SHP77 treated with DMSO at 0.1 percent for 48 hours (cell line): ENCODE measurements around the gene SPINT3.

Experiments used
- DNase-seq: peaks from one replicate; lab custom pipeline; 2025; lab: John Stamatoyannopoulos, UW

SPINT3 gene

DNA sequence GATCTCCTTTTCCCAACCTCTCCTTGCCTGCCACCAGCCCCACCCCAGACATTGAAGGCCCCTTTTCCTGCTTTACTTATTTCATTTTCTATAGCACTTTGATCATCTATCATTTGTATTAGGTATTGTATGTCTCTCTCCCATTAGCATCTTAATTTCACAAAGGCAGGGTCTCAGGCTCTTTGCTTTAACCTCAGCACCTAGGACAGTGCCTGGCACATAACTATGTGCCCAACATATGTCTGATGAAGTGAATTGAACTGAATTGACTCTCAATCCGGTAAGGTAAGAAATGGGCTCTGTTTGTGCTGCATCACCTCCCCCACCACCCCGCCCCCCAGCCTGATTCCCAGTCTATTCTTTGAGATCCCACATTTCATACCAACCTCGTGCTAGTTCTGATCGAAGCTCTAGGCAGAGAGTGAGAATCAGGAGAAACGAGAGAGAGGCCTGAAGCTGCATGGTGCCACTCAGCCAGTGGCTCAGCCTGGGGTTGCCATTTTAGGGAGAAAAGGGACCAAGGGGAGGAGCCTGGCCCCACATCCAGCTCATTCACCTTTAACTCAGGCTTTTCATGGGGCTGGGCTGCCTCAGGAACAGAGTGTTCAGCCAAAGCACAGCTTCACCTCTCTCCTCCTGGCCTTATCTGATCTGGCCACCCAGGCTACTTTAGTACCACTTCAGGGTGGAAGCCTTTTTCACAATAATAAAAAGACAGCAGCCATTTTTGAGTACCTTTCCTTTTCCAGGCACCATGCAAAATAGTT is at the start of gene SPINT3:
Gene SPINT3 (minus strand): TSS at position 476 of the 767 bp plus-strand sequence. CDS start 14 bp downstream, at position 462.
- no peak for DNase-seq

GRCh38 chr20:45564760-45565276 is 49.4 kb upstream of the SPINT3 start:
- no peak for DNase-seq

GRCh38 chr20:45555198-45555597 is 39.8 kb upstream of the SPINT3 start:
- no peak for DNase-seq

DNA sequence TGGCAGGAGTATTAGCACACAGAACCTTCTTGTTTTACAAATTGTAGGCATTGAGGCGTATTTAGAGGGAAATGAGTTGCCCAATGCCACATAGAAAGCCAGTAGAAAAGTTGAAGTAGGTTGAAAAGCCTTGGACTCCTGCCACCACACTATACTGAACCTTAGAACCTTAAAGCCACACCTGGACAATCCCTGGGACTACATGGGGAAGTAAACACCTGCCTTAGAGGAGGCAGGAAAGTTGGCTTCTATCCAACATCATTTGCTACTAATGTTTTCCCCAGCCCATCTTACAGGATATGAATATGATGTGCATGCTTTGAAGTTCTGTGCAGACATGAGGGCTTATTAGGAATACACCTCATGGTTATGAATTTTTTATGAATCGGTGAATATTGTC is 37.0 kb upstream of the SPINT3 start:
- no peak for DNase-seq

DNA sequence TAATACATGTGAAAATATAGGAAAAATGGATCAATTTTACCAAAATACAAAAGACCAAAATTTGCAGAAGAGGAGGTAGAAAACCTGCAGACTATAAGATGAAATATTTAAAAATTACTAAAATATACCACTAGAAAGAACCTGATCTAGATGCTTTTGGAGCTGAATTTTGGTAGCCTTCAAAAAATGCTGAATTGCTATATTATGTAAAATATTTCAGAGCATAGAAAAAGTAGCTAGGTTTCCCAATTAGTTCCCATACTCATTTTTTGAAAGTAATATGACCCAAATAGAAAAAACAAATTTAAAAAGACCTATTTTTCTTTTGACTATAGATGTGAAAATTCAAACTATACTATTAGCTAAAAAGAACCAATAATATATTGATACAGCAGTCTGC is 35.3 kb upstream of the SPINT3 start:
- DNase-seq = no peak

- no peak for DNase-seq
These were observed 33.0 kb upstream of the SPINT3 start for GRCh38 chr20:45548410-45548809.

GRCh38 chr20:45547206-45547770 is 31.9 kb upstream of the SPINT3 start, which contains the start of gene EPPIN:
Gene EPPIN (minus strand): TSS chr20:45547401. CDS start chr20:45547357, 44 bp downstream.
- DNase-seq = no peak

GRCh38 chr20:45545754-45546453 is 30.5 kb upstream of the SPINT3 start:
- DNase-seq = no peak

- DNase-seq = no peak
These were observed 29.9 kb upstream of the SPINT3 start for GRCh38 chr20:45545351-45545750.

- no peak for DNase-seq
These were observed 24.0 kb upstream of the SPINT3 start, which contains the start of gene WFDC6 for GRCh38 chr20:45539382-45539781. Gene WFDC6 (minus strand): TSS chr20:45539482. CDS start chr20:45539407, 75 bp downstream.

GRCh38 chr20:45538209-45538799 is 22.9 kb upstream of the SPINT3 start:
- DNase-seq = no peak

- no peak for DNase-seq
These were observed 11.9 kb upstream of the SPINT3 start for GRCh38 chr20:45527294-45527693.

- no peak for DNase-seq
These were observed 8.4 kb upstream of the SPINT3 start for GRCh38 chr20:45523821-45524220.

DNA sequence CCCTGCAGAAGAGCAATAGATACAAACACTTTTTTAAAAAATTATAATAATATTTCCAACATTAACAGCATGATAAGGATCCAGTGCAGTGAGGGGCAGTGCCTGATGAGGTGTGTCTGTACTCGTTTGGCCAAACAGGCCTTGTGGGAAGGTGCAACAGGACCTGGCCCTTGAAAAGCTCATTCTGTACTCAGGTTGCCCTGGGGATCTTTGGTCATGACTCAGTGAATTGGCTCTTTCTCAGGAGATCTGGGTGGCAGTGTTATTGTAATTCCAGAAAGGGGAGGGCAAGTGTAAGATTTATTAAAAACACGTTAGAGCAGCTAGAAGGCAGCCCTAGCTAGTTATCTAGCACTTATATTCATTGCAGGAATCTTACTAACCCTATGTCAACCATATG is 2.9 kb upstream of the SPINT3 start:
- DNase-seq = no peak

DNA sequence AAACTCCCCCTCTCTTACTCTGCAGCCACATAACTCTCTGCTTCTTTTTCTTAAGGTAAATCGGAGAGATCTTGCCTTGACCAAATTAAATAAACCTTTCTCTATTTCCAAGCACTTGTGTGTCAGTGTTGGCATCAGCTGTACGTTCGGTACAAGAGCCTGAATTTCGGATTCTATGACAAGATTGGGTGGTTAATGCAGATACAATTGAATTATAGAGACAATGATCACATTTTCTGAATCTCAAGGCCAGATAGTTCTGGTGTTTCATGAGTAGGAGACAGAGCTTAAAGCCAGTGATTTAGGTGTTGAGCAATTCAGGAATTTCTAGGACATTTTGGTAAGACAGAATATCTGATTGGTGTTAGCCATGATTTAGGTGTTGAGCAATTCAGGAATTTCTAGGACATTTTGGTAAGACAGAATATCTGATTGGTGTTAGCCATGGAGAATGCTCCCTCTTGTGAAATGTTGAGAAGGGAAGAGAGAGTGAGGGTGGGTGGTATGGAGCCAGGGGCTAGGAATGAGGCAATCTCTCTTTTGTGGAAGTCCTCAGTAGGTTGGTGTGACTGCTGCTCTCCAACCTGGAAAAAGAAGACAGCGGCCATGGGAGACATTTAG is 5.1 kb downstream of the SPINT3 start:
- DNase-seq = no peak

- no peak for DNase-seq
These were observed 6.3 kb downstream of the SPINT3 start for GRCh38 chr20:45509091-45509490.

DNA sequence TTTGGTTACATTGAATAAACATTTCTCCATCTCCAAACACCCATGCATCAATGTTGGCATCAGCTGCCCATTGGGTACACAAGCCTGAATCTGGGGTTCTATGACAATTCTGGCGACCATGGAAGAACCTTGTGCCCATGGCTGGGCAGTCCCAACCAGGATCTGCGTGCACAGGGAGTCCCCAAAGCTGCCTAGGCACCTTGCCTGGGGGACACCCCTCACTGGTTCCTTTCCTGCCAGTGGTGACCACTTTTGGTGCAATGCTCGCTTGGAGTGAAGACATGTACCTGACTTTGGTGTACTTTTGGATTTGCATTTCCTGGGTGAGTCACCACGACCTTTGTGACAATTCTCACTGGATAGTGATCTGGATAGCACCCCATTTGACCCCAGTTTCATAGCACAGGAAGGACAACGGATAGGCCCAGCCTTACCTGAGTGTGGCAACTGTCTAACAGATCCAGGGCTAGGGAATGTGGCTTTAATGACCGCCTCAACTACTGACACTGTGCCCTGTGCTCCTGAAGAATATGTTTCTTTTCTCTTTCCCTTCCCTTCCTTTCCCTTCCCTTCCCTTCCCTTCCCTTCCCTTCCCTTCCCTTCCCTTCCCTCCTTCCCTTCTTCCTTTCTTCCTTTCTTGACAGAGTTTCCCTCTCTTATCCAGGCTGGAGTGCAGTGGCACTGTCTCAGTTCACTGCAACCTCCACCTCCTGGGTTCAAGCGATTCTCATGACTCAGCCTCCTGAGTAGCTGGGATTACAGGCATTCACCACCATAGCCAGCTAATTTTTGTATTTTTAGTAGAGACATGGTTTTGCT is 7.1 kb downstream of the SPINT3 start:
- no peak for DNase-seq

- DNase-seq = no peak
These were observed 8.2 kb downstream of the SPINT3 start for GRCh38 chr20:45507011-45507820.

GRCh38 chr20:45506398-45506797 is 9.0 kb downstream of the SPINT3 start:
- no peak for DNase-seq

DNA sequence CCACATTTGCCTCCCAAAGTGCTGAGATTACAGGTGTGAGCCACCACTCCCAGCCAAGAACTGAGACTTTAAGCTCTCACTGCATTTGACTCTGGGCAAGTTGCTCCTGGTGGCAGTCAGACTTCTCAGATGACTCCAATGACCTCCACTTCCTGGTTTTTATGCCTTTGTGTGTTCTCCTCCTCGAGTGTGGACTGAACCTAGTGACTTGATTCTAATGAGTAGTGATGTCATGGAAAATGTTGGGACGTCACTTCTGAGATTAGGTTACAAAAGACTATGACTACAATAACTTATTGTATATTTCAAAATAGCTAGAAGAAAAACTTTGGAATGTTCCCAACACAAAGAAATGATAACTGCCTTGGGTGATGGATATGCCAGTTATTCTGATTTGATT is 12.0 kb downstream of the SPINT3 start:
- DNase-seq = no peak
